ENCODE results near the gene NMNAT2. TPM values are rescaled to one million over a fixed set of nuclear protein-coding genes. Genes with fewer than 3 reads are reported as not detected.

The NMNAT2 gene
- polyA plus RNA-seq, 10 donors: 0.99 to 2.0 (median 1.5) TPM

GRCh38 chr1:183315991-183316758 is 102.0 kb downstream of the NMNAT2 start:
- no peak for DNase-seq

DNA sequence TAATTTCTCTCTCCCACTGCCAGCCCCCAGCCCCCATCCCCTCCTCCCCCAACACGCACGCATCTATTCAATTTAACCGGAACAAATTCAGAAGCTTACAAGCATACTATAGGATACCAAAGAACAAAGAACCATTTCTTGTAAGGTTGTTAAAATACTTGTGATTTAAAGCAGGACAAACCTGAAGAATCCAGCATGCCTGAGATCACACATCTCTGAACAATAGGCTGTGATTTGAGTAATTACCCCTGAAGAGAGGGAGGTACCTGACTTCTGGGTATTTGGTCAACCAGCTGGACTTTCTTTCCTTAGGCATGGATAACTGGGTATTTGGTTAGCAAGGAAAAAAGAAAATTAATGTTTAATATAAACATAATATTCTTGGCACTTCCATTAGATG is 105.1 kb downstream of the NMNAT2 start:
- no peak for DNase-seq

DNA sequence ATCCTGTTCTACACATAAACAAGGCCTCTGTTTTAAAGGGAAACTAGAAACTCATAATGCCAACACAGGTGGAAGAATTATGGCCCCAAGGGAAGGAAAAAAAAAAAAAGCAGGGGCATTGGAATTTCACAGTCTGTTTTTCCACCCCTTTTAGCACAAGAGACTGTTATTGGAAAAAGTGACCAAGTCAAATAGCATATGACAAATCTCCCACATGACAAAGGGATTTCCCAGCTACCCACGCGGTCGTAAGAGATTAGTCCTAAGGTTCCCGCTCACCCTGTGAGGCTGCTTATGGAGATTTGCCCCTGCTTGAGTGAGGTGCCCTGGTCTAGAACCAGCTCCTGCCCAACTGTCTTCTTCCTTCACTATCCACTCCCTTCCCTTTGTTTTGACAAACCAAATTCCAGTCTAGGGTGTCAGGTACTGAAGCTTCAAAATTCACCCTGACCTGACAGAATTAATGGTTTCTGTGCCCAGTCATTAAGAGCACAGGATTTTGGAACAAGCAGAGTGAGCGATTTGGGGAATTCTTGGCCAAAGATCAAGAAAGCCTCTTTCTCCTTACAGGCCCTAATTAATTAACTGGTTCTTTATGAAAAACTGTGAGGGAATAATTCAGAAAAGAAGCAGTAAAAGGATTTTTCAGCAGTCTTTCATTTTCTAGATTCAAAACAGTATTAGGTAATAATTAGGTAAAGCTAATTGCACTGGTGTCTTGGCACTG is 107.3 kb downstream of the NMNAT2 start:
- DNase-seq: no peak

DNA sequence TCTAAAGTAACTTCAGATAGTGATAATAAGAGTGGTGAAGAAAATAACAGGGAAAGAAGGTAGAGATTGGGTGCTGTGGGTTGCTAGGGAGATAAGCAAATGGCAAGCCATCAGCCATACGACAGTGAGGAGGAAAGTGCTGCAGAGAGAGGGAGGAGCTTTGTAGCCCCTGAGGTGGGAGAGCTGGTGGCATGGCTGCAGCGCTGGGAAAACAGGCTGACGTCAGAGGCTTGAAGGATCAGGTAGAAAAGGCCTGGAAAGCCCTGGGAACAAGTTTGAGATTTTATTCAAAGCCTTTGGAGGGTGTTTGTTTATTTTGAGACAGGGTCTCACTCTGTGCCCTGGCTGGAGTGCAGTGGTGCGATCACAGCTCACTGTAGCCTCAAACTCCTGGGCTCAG is 109.5 kb downstream of the NMNAT2 start:
- DNase-seq: no peak

- DNase-seq: no peak
Observed at GRCh38 chr1:183306317-183307042, 111.7 kb downstream of the NMNAT2 start.

DNA sequence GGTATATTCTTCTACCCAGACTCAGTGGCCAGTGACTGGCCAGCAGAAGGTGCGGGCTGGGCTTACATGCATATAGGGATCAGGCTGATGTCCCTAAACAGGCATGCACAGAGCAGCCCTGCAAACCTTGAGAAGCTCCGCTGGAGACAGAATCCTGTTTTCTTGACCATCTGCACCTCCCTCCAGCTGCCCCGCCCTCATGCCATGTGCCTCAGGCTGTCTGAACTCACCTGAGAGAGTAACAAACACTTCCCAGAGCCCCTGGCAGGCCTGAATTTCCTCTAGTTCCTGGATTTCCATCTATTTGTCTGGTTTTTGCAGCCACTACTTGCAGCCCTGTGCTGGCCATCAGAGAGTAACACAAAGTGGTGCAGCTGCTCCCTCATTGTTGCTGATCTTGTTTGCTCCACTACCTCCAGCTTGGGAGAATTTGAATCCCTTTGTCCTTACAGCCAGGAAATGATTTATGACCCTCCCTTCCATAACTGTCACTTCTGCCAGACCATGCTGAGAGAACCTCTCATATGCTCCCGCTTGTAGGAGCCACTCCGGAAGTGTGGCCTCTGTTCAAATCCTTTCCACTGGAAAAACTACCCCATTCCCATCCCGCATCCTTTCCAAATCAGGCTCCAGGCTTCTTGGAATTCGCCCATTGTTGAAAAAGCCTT is 113.6 kb downstream of the NMNAT2 start:
- DNase-seq: peak in 2 of 3 donors; percentile 66 to 71

GRCh38 chr1:183303901-183304300 is 114.3 kb downstream of the NMNAT2 start:
- no peak for DNase-seq

GRCh38 chr1:183303323-183303645 is 114.9 kb downstream of the NMNAT2 start:
- DNase-seq: no peak

DNA sequence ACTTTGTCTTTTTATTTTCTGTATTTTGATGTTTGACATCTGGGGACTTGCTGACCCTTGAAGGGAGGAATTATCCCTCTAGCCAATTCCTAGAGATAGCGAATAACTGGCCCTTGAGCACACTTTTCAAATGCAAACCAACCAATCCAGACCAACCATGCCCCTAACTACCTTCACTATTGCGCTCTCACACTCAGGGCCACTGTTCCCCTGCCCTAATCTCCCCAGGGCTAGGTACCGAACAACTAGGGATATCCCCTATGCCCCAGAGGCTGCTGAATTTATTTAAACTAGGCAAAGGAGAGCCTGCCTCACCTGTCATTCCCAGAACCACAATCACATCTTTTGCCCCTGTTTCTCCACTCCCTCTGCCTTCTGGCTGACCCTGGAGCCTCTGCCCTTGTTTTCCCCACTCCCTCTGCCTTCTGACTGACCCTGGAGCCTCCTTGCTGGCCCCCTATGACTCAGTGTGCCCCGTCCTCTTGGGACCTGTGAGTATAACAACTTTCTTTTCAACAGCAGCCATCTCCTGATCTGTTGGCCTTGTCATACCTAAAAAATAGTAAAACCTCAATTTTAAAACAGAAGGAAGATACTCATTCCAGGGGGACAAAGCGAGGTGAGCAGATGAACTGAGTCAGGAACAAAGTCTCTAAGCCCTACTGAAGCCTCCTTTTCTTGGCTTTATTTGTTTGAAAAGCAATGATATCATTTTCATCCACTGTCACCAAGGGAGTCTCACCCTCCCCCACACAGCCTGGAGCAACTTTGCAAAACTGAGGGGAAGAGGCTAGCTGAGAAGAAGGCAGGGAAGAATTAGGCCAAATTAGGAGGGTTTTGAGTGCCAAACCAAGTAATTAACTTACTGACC is 115.5 kb downstream of the NMNAT2 start:
- DNase-seq: no peak

DNA sequence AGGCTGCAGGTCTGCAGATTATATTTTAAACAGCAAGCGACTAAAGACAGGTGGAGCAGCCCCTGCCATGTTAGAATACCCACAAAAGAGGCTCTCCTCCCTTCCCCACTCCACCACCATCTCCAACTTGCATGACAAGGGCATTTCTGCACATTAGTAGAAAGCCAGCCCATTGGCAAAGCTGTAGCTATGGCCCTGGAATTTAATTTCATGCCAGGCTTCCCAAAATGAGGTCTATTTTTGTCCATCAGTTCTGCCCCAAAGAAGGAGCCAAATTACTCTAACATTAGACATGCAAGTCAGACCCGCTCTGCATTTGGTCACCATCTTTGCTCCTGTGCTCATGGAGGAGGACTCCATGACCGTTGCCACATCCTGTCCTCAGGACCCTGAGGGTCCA is 116.9 kb downstream of the NMNAT2 start:
- no peak for DNase-seq

- no peak for DNase-seq
Observed at GRCh38 chr1:183300828-183301227, 117.4 kb downstream of the NMNAT2 start.

DNA sequence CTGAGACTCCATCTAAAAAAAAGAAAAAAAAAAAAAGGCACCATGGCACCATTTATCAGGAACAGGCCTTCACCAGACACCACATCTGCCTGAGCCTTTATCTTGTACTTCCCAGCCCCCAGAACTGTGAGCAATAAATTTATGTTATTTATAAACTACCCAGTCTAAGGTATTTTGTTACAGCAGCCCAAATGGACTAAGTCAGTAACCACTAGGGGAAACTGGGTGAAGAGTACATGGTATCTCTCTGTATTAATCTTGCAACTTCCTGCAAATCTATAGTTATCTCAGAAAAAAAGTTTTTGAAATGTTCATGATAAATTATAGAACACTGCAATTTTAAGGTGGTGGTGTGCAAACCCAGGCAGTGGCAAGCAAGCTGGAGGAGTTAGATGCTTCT is 117.8 kb downstream of the NMNAT2 start:
- DNase-seq: no peak

- DNase-seq: no peak
Observed at GRCh38 chr1:183296782-183297181, 121.4 kb downstream of the NMNAT2 start.

- no peak for DNase-seq
Observed at GRCh38 chr1:183295521-183295920, 122.7 kb downstream of the NMNAT2 start.

GRCh38 chr1:183293876-183294275 is 124.3 kb downstream of the NMNAT2 start:
- no peak for DNase-seq

GRCh38 chr1:183293241-183293640 is 124.9 kb downstream of the NMNAT2 start:
- DNase-seq: no peak

GRCh38 chr1:183291802-183292514 is 126.2 kb downstream of the NMNAT2 start:
- DNase-seq: peak in 2 of 3 donors; percentile 79 to 82

DNA sequence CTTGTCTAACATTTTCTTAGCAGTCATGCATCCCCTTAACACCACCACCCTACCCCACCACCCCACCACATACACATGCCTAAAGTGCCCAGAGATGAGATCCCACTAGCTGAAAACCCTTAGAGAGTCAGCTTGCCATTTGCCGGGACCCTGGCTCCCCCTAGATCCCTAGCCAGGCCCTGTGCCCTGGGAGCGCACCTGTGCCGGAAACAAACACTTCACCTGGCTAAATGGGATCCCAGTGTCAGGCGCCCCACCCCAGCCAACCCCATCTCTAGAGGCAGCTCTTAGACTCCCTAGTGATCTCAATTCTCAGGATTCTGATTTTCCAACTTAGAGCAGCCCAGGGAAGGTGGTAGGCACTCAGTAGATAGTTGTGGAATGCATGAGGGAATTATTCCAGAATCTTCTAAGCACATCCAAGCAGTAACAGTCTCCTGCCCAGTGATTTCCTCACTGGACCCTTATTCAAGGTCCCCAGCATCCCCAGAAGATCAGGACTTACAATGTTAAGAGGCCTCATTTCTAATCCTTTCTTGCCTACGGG is 126.9 kb downstream of the NMNAT2 start:
- DNase-seq: no peak

GRCh38 chr1:183290628-183291027 is 127.6 kb downstream of the NMNAT2 start:
- DNase-seq: no peak

- DNase-seq: no peak
Observed at GRCh38 chr1:183289051-183289496, 129.1 kb downstream of the NMNAT2 start.

Data from muscle of back (tissue), 11 donors.